Neuronal stem cell (in vitro differentiated cells): Measurements from ENCODE around the gene PSMA7.
A peak's percentile ranks its signal among the peaks of the same experiment; 100 is the strongest.

Experiments
- DNase-seq: peaks from one replicate; pipeline ENCODE4 v3.0.0-alpha.2; 2013; ENCODE audit warnings: low spot score
- H2AFZ ChIP-seq: one replicate; pipeline ENCODE4 v1.6.1; 2013; ENCODE audit warnings: mild to moderate bottlenecking, low read length, inconsistent platforms
- H2AK5ac ChIP-seq: 2 replicates; pipeline ENCODE4 v1.6.1; 2013; ENCODE audit warnings: low read depth, mild to moderate bottlenecking, inconsistent platforms, low read length, moderate library complexity, mixed read lengths
- H2BK120ac ChIP-seq: 2 replicates; pipeline ENCODE4 v1.6.1; 2013; ENCODE audit warnings: low read depth, mild to moderate bottlenecking, inconsistent platforms, low read length, moderate library complexity, mixed read lengths
- H2BK12ac ChIP-seq: one replicate; pipeline ENCODE4 v1.6.1; 2013; ENCODE audit warnings: low read length, inconsistent platforms
- H2BK15ac ChIP-seq: 2 replicates; pipeline ENCODE4 v1.6.1; 2013; ENCODE audit warnings: mild to moderate bottlenecking, low read length, inconsistent platforms, mixed read lengths
- H2BK5ac ChIP-seq: one replicate; pipeline ENCODE4 v1.6.1; 2013; ENCODE audit warnings: inconsistent platforms, mild to moderate bottlenecking, low read length, moderate library complexity
- H3K14ac ChIP-seq: one replicate; pipeline ENCODE4 v1.6.1; 2013; ENCODE audit warnings: low read length, inconsistent platforms
- H3K18ac ChIP-seq: 2 replicates; pipeline ENCODE4 v1.6.1; 2013; ENCODE audit warnings: low read length, inconsistent platforms
- H3K23ac ChIP-seq: 2 replicates; pipeline ENCODE4 v1.6.1; 2013; ENCODE audit warnings: low read depth, mild to moderate bottlenecking, mixed read lengths, low read length, inconsistent platforms; ENCODE audit not compliant: poor library complexity
- H3K27ac ChIP-seq: replicated peaks from 3 replicates; pipeline ENCODE4 v1.5.1; 2013; ENCODE audit warnings: low read length, inconsistent platforms
- H3K27me3 ChIP-seq, 3 experiments: 2 replicates each; pipeline ENCODE4 v1.6.1; 2013; ENCODE audit warnings: low read length in 3 of 3, mild to moderate bottlenecking in 2 of 3, inconsistent platforms in 1 of 3, low read depth in 1 of 3, mixed read lengths in 1 of 3, moderate library complexity in 1 of 3; ENCODE audit not compliant: control insufficient read depth in 3 of 3, insufficient read depth in 3 of 3
- H3K36me3 ChIP-seq, 2 donors: replicated peaks in 1 of 2; 2 replicates each; pipeline ENCODE4 v1.6.1; 2013; ENCODE audit warnings: low read length in 2 of 2; ENCODE audit not compliant: control insufficient read depth in 2 of 2, insufficient read depth in 2 of 2
- H3K4ac ChIP-seq: 2 replicates; pipeline ENCODE4 v1.6.1; 2013; ENCODE audit warnings: inconsistent platforms, mild to moderate bottlenecking, low read length, moderate library complexity
- H3K4me1 ChIP-seq, 2 donors: 1 replicate in 1 of 2; 2 replicates in 1 of 2; pipeline ENCODE4 v1.6.1; 2013; ENCODE audit warnings: low read length in 2 of 2, low read depth in 1 of 2; ENCODE audit not compliant: control insufficient read depth in 2 of 2, insufficient read depth in 1 of 2
- H3K4me2 ChIP-seq: one replicate; pipeline ENCODE4 v1.6.1; 2013; ENCODE audit warnings: mild to moderate bottlenecking, low read length, inconsistent platforms; ENCODE audit not compliant: insufficient read depth, poor library complexity, severe bottlenecking
- H3K4me3 ChIP-seq, 2 donors: 2 replicates each; pipeline ENCODE4 v1.5.1; 2013; ENCODE audit warnings: low read length in 2 of 2, mild to moderate bottlenecking in 2 of 2, inconsistent platforms in 1 of 2, moderate library complexity in 1 of 2
- H3K79me1 ChIP-seq: one replicate; pipeline ENCODE4 v1.6.1; 2013; ENCODE audit warnings: low read depth, mild to moderate bottlenecking, inconsistent platforms, low read length, moderate library complexity
- H3K9ac ChIP-seq: one replicate; pipeline ENCODE4 v1.6.1; 2013; ENCODE audit warnings: mild to moderate bottlenecking, low read depth, low read length, inconsistent platforms; ENCODE audit not compliant: poor library complexity
- H3K9me3 ChIP-seq, 2 donors: replicated peaks in 1 of 2; 2 replicates each; pipeline versions ENCODE3 to v1.6.1; 2013; ENCODE audit warnings: low read length in 2 of 2, mild to moderate bottlenecking in 2 of 2, inconsistent platforms in 1 of 2, low read depth in 1 of 2, mixed read lengths in 1 of 2, moderate library complexity in 1 of 2; ENCODE audit not compliant: control insufficient read depth in 2 of 2, insufficient read depth in 1 of 2
- H4K8ac ChIP-seq: one replicate; pipeline ENCODE4 v1.6.1; 2013; ENCODE audit warnings: low read depth, mild to moderate bottlenecking, inconsistent platforms, low read length, moderate library complexity
- H4K91ac ChIP-seq: one replicate; pipeline ENCODE4 v1.6.1; 2013; ENCODE audit warnings: low read length, low read depth, mild to moderate bottlenecking, inconsistent platforms; ENCODE audit not compliant: poor library complexity
- WGBS, 2 donors: extraction: QIAGEN DNeasy Blood & Tissue Kit; methylation state at CpG; one replicate each; pipeline ENCODE4 v1.1.7; 2013; ENCODE audit warnings: missing lambda C conversion rate in 2 of 2, mixed read lengths in 1 of 2; ENCODE audit not compliant: insufficient read length in 2 of 2, insufficient replicate concordance in 1 of 2; ENCODE audit errors: extremely low coverage in 2 of 2; 5-methylcytosine and 5-hydroxymethylcytosine counted together

PSMA7 gene

DNA sequence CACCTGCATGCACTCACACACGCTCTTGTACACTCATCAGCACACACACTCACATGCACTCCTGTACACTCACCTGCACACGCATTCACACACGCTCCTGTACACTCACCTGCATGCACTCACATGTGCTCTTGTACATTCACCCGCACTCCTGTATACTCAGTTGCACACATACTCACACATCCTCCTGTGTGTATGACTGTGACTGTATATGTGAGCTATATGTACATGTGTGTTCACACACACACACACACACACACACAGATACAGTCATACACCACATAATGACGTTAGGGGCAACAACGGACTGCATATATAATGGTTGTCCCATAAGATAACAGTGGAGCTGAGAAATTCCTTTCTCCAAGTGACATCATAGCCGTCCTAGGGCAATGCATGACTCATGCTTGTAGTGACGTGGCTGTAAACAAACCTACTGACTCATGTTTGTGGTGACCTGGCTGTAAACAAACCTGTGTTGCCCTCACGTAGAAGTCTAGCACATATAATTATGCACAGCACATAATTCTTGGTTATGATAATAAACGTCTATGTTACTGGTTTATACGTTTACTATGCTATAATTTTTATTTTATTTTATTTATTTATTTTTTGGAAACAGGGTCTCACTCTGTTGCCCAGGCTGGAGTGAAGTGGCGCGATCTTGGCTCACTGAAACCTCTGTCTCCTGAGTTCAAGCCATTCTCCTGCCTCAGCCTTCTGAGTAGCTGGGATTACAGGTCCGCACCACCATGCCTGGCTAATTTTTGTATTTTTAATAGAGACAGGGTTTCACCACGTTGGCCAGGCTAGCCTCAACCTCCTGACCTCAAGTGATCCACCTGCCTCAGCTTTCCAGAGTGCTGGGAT lies 54.7 kb downstream of the PSMA7 start:
- Histone ChIP-seq H2AK5ac (no peak overlapping the region), H2AFZ (no peak overlapping the region), H2BK15ac (no peak overlapping the region), H3K27me3 (peaks cover 0 to 7% (median 6%) of the 10 kb centered on the region in 3 experiments), H4K91ac (peak overlapping the region; percentile 22), H3K4me3 (peak overlapping the region in 1 of 2 donors; percentile 55), H4K8ac (no peak overlapping the region), H3K27ac (no peak overlapping the region), H3K4me1 (peaks cover 0 to 5% of the 10 kb centered on the region in 2 donors), H3K23ac (peak overlapping the region; percentile 21), H2BK12ac (peak overlapping the region; percentile 25), H3K14ac (no peak overlapping the region), H3K79me1 (no peaks in the 10 kb centered on the region), H3K18ac (peak overlapping the region; percentile 2), H3K36me3 (peaks cover 0 to 2% of the 10 kb centered on the region in 2 donors), H3K9me3 (peaks cover 6 to 7% of the 10 kb centered on the region in 2 donors), H3K4me2 (no peak overlapping the region), H2BK5ac (no peak overlapping the region), H2BK120ac (no peak overlapping the region), H3K4ac (no peak overlapping the region), H3K9ac (peak overlapping the region; percentile 71)
- whole genome bisulfite sequencing, 2 donors: no CpG with 5 or more reads among the region's 15 CpGs
- no peak for DNase-seq

DNA sequence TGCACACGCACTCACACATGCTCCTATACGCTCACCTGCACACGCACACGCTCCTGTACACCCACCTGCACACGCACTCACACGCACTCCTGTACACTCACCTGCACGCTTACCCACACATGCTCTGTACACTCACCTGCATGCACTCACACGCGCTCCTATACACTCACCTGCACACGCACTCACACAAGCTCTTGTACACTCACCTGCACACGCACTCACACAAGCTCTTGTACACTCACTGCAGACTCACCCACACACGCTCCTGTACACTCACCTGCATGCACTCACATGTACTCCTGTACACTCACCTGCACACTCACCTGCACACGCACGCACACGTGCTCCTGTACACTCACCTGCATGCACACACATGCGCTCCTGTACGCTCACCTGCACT lies 55.6 kb downstream of the PSMA7 start:
- WGBS, 2 donors: no CpG with 5 or more reads among the region's 17 CpGs
- H4K91ac ChIP-seq: no peak overlapping the region
- H3K4me1 ChIP-seq: peaks cover 0 to 5% of the 10 kb centered on the region in 2 donors
- H4K8ac ChIP-seq: no peak overlapping the region
- H3K9ac ChIP-seq: peak overlapping the region; percentile 71
- no peak overlapping the region for H2BK12ac ChIP-seq
- H3K9me3 ChIP-seq: peaks cover 6 to 7% of the 10 kb centered on the region in 2 donors
- H2AFZ ChIP-seq: no peak overlapping the region
- H3K79me1 ChIP-seq: no peaks in the 10 kb centered on the region
- H3K4me3 ChIP-seq: peak overlapping the region in 1 of 2 donors; percentile 59
- no peak overlapping the region for H2BK5ac ChIP-seq
- no peak overlapping the region for H2BK120ac ChIP-seq
- H3K18ac ChIP-seq: no peak overlapping the region
- H2BK15ac ChIP-seq: no peak overlapping the region
- no peak overlapping the region for H3K27ac ChIP-seq
- no peak for DNase-seq
- H3K27me3 ChIP-seq: peaks cover 0 to 7% (median 6%) of the 10 kb centered on the region in 3 experiments
- peaks cover 0 to 2% of the 10 kb centered on the region in 2 donors for H3K36me3 ChIP-seq
- no peak overlapping the region for H2AK5ac ChIP-seq
- peak overlapping the region; percentile 21 for H3K23ac ChIP-seq
- no peak overlapping the region for H3K4ac ChIP-seq
- H3K4me2 ChIP-seq: no peak overlapping the region
- H3K14ac ChIP-seq: peak overlapping the region; percentile 72

DNA sequence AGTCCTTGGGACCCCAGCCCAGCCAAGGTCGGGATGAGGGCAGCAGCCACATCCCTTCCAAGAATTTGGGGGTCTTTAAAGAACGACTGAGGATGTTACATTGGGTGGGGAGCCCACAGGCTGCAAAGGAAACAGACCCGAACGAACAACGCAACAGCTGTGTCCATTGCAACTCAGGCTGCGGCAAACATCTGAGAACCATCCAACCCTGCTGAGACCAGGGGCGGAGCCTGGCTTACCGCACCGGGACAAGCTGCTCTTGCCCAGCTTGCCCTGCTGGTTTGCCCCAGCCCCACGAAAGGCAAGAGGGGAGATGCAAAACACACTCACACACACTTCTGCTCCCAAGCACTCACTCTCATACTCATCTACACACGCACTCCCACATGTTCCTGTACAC lies 56.0 kb downstream of the PSMA7 start:
- DNase-seq: no peak
- Histone ChIP-seq H2BK5ac (no peak overlapping the region), H2BK15ac (no peak overlapping the region)

More for the DNA sequence above, 56.0 kb downstream of the PSMA7 start:
- Histone ChIP-seq H3K9ac (no peak overlapping the region), H2BK12ac (no peak overlapping the region), H3K27ac (no peak overlapping the region), H3K79me1 (no peaks in the 10 kb centered on the region), H2BK120ac (no peak overlapping the region), H3K36me3 (peaks cover 0 to 2% of the 10 kb centered on the region in 2 donors), H4K91ac (no peak overlapping the region), H3K4me3 (peak overlapping the region in 1 of 2 donors; percentile 59), H2AFZ (no peak overlapping the region), H3K18ac (no peak overlapping the region), H3K4me2 (no peak overlapping the region), H4K8ac (no peak overlapping the region), H3K9me3 (peaks cover 6 to 7% of the 10 kb centered on the region in 2 donors), H2AK5ac (no peak overlapping the region), H3K14ac (peak overlapping the region; percentile 72), H3K4ac (no peak overlapping the region), H3K23ac (peak overlapping the region; percentile 21), H3K4me1 (peaks cover 0 to 5% of the 10 kb centered on the region in 2 donors), H3K27me3 (peaks cover 0 to 7% (median 6%) of the 10 kb centered on the region in 3 experiments)
- WGBS, 2 donors: no CpG with 5 or more reads among the region's 11 CpGs
